ENCODE data around the gene ADRA1B.

The ADRA1B gene

GRCh38 chr5:160021831-160022446, 105.7 kb downstream of the ADRA1B start:
- peak; percentile 64 for DNase-seq

All from stimulated activated CD4-positive, alpha-beta T cell treated with anti-CD3 and anti-CD28 coated beads, Interleukin-4, amount 100 ng/mL, for 24 hours (primary cell).